ENCODE results near the gene ZNF107. TPM values are rescaled to one million over a fixed set of nuclear protein-coding genes. Genes with fewer than 3 reads are reported as not detected.

ZNF107 gene
- total RNA-seq, 1 experiment from 2014 or later: 24.7 TPM

DNA sequence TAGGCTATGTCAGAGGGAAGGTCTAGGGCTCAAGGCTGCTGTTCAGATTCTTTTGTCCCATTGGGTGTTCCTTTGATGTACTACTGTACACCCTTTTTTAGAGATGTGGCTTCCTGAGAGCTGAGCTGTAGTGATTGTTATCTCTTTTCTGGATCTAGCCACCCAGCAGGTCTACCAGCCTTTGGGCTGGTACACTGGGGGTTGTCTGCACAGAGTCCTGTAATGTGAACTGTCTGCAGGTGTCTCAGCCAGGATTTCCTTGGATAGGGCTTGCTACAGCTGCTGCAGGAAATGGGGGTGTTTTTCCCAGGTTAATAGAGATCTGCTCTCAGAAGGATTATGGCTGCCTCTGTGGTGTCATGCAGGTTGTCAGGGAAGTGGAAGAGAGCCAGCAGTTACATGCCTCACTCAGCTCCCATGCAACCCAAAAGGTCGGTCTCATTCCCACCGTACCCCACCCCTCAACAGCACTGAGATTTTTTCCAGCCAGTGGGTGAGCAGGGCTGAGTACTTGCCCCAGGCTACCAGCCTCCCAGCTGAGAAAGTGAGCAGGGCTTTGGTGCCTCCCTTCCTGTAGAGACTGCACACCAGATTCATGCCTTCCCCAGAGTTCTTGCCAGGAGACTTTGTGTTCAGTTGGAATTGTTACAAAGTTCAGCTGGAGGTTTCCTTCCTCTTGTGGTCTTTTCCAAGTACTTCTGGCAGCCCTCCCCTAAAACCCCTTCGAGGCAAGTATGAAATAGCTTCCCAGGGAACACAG lies 63.3 kb downstream of the ZNF107 start:
- no peak overlapping the region for H3K9ac ChIP-seq (ENCODE audit: extremely low read depth, insufficient read length, low read length)
- WGBS (ENCODE audit: extremely low coverage, insufficient read length, low lambda C conversion rate): no CpG with 5 or more reads among the region's 3 CpGs

More for the DNA sequence above, 63.3 kb downstream of the ZNF107 start:
- Histone ChIP-seq H3T11ph (ENCODE audit: low read length) (no peak overlapping the region), H3K4me1 (ENCODE audit: insufficient read depth, low read length) (no peaks in the 10 kb centered on the region), H3K14ac (ENCODE audit: insufficient read depth, low read length) (no peak overlapping the region), H3K9me3 (ENCODE audit: control insufficient read depth, low read depth, low read length) (peaks cover 39% of the 10 kb centered on the region), H4K20me1 (ENCODE audit: control insufficient read depth, insufficient read depth, insufficient read length) (no peaks in the 10 kb centered on the region), H4K91ac (ENCODE audit: insufficient read length, low read depth, low read length) (no peak overlapping the region), H3K27me3 (ENCODE audit: insufficient read depth, low read length) (no peaks in the 10 kb centered on the region), H3K27ac (ENCODE audit: insufficient read length, low read depth, low read length) (no peak overlapping the region), H2BK15ac (ENCODE audit: low read depth, low read length) (no peak overlapping the region), H2BK12ac (ENCODE audit: insufficient read length, low read depth, low read length) (no peak overlapping the region), H3K79me1 (ENCODE audit: insufficient read depth, low read depth, low read length, poor library complexity, severe bottlenecking) (no peaks in the 10 kb centered on the region), H3K23me2 (ENCODE audit: insufficient read length, low read depth, low read length, poor library complexity, severe bottlenecking) (no peaks in the 10 kb centered on the region), H3K4ac (ENCODE audit: low read depth, low read length) (no peak overlapping the region), H3K23ac (ENCODE audit: insufficient read length, low read depth, low read length) (no peak overlapping the region), H3K79me2 (ENCODE audit: insufficient read depth, low read length) (no peaks in the 10 kb centered on the region), H4K5ac (ENCODE audit: insufficient read length, low read depth, low read length) (no peak overlapping the region), H3K4me2 (ENCODE audit: insufficient read depth, insufficient read length, low read length) (no peak overlapping the region), H2AFZ (ENCODE audit: low read length) (no peak overlapping the region), H4K8ac (replicated peaks; ENCODE audit: insufficient read length, low read depth, low read length) (no peak overlapping the region), H2AK5ac (ENCODE audit: insufficient read length, low read length) (no peak overlapping the region), H2BK5ac (ENCODE audit: insufficient read length, low read length) (no peak overlapping the region), H3K18ac (ENCODE audit: insufficient read length, low read depth, low read length) (no peak overlapping the region), H2BK20ac (ENCODE audit: low read depth, low read length, poor library complexity, severe bottlenecking) (no peak overlapping the region), H2BK120ac (ENCODE audit: low read depth, low read length, poor library complexity, severe bottlenecking) (no peak overlapping the region), H3K56ac (ENCODE audit: insufficient read length, low read depth, low read length) (no peak overlapping the region)
- peaks cover 84 to 89% of the 10 kb centered on the region in 2 experiments for H3K9me3 Mint-ChIP-seq
- no peak for DNase-seq
- H3K27me3 Mint-ChIP-seq (ENCODE audit: low read depth): no peaks in the 10 kb centered on the region; the same call in 1 of the 2 replicates
- no peak overlapping the region for H3K27ac Mint-ChIP-seq
- peaks cover 6 to 33% (median 8%) of the 10 kb centered on the region in 3 experiments; a peak in 5 of 7 replicates for H3K36me3 Mint-ChIP-seq (ENCODE audit: insufficient read depth in 1 of 3, low read depth in 3 of 3)
- no peaks in the 10 kb centered on the region for H3K4me1 Mint-ChIP-seq
- TF ChIP-seq, protein P1, sequence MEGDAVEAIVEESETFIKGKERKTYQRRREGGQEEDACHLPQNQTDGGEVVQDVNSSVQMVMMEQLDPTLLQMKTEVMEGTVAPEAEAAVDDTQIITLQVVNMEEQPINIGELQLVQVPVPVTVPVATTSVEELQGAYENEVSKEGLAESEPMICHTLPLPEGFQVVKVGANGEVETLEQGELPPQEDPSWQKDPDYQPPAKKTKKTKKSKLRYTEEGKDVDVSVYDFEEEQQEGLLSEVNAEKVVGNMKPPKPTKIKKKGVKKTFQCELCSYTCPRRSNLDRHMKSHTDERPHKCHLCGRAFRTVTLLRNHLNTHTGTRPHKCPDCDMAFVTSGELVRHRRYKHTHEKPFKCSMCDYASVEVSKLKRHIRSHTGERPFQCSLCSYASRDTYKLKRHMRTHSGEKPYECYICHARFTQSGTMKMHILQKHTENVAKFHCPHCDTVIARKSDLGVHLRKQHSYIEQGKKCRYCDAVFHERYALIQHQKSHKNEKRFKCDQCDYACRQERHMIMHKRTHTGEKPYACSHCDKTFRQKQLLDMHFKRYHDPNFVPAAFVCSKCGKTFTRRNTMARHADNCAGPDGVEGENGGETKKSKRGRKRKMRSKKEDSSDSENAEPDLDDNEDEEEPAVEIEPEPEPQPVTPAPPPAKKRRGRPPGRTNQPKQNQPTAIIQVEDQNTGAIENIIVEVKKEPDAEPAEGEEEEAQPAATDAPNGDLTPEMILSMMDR (conservative IDR thresholded peaks at IDR 0.05): no peak
- no peak overlapping the region for H3K4me3 Mint-ChIP-seq

All from H9 (cell line).